Tibial nerve (tissue), 4 donors: ENCODE measurements around the gene ANXA10. TPM values are rescaled to one million over a fixed set of nuclear protein-coding genes. Genes with fewer than 3 reads are reported as not detected.

Experiments
- DNase-seq, 2 donors: peaks; one replicate each; pipeline ENCODE4 v3.0.0-alpha.2; 2019; ENCODE audit warnings: low spot score in 2 of 2
- H3K27ac ChIP-seq, 4 donors: fragments of 200-600 bp; sonication (generic) in 3 of 4; one replicate each; pipeline ENCODE4 v1.5.1; 2017 to 2019; ENCODE audit warnings: mild to moderate bottlenecking in 1 of 4
- H3K27me3 ChIP-seq, 2 donors: fragments of 200-600 bp; sonication (generic) in 1 of 2; one replicate each; pipeline versions ENCODE4 v1.5.1 to v1.6.0; 2017 to 2019
- H3K36me3 ChIP-seq, 3 donors: fragments of 200-600 bp; sonication (generic); one replicate each; pipeline ENCODE4 v1.5.1; 2018 to 2019
- H3K4me1 ChIP-seq, 4 donors: fragments of 200-600 bp; sonication (generic) in 3 of 4; one replicate each; pipeline ENCODE4 v1.5.1; 2017 to 2019
- H3K4me3 ChIP-seq, 4 donors: fragments of 200-600 bp; sonication (generic) in 3 of 4; one replicate each; pipeline ENCODE4 v1.5.1; 2017 to 2019; ENCODE audit warnings: mild to moderate bottlenecking in 1 of 4, moderate library complexity in 1 of 4
- H3K9me3 ChIP-seq, 4 donors: fragments of 200-600 bp; sonication (generic) in 3 of 4; one replicate each; pipeline ENCODE4 v1.5.1; 2017 to 2019
- EP300 ChIP-seq, 2 donors: sonication (generic); formaldehyde crosslinking; IDR thresholded peaks; one replicate each; pipeline ENCODE4 v1.6.1; 2017; ENCODE audit warnings: antibody characterized with exemption in 2 of 2, mild to moderate bottlenecking in 1 of 2
- POLR2A ChIP-seq, 2 donors: fragments of 450-650 bp; IDR thresholded peaks; one replicate each; pipeline ENCODE4 v1.6.1; 2017; ENCODE audit warnings: antibody characterized with exemption in 2 of 2, mild to moderate bottlenecking in 2 of 2, moderate library complexity in 2 of 2
- WGBS, 2 donors: methylation state at CpG; one replicate each; pipeline ENCODE4 v1.1.5; 2018; 5-methylcytosine and 5-hydroxymethylcytosine counted together
- total RNA-seq, 4 donors: library from RNA; depleted of rRNA; stranded (reverse); fragments of >200 nt; gene quantifications; one replicate each; pipeline ENCODE4 v1.1.0, GENCODE V29; 2016
- TF ChIP-seq, protein P1 (sequence below), 5 experiments: fragments of 200-600 bp in 3 of 5; fragments of 450-650 bp in 2 of 5; sonication (generic) in 3 of 5; IDR thresholded peaks; one replicate each; pipeline ENCODE4 v1.5.1; 2016 to 2019; ENCODE audit warnings: antibody characterized with exemption in 5 of 5, mild to moderate bottlenecking in 3 of 5, moderate library complexity in 2 of 5

ANXA10 gene
- total RNA-seq, 4 donors from 2014 or later = not detected

DNA sequence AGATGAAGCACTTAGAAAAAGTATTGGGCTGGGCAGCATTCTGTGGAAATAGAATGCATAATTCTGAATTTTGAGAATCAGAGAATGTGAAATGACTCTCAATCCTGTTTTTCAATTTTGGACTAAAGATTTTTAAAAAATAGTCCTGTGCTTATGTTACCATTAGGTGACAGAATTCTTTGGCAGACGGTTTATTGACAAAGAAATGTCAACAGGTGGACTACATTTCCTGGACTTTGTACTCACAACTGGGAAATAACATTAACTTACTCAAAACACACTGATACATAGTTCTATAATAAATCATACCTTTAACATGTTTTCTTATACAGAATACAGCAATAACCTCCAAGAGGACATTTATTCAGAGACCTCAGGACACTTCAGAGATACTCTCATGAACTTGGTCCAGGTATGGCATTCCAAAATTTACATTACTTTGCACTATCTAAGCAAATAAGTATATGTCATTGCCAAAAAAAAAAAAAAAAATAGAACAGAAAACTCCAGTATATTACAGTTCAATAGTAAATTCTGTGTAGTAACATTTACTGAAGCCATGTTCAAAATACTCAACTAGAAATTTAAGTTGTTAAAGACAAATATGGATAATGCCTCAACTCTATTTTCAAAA lies 72.7 kb downstream of the ANXA10 start:
- Histone ChIP-seq H3K27ac (no peak overlapping the region), H3K27me3 (no peaks in the 10 kb centered on the region), H3K4me1 (no peaks in the 10 kb centered on the region), H3K4me3 (no peak overlapping the region), H3K9me3 (peaks cover 0 to 16% (median 0%) of the 10 kb centered on the region in 4 donors), H3K36me3 (no peaks in the 10 kb centered on the region)
- DNase-seq = no peak
- no peak for TF ChIP-seq EP300 (IDR thresholded peaks at IDR 0.05)
- TF ChIP-seq, protein P1, sequence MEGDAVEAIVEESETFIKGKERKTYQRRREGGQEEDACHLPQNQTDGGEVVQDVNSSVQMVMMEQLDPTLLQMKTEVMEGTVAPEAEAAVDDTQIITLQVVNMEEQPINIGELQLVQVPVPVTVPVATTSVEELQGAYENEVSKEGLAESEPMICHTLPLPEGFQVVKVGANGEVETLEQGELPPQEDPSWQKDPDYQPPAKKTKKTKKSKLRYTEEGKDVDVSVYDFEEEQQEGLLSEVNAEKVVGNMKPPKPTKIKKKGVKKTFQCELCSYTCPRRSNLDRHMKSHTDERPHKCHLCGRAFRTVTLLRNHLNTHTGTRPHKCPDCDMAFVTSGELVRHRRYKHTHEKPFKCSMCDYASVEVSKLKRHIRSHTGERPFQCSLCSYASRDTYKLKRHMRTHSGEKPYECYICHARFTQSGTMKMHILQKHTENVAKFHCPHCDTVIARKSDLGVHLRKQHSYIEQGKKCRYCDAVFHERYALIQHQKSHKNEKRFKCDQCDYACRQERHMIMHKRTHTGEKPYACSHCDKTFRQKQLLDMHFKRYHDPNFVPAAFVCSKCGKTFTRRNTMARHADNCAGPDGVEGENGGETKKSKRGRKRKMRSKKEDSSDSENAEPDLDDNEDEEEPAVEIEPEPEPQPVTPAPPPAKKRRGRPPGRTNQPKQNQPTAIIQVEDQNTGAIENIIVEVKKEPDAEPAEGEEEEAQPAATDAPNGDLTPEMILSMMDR (IDR thresholded peaks at IDR 0.05) = no peak
- no peak for TF ChIP-seq POLR2A (IDR thresholded peaks at IDR 0.05)
- WGBS, 2 donors = 53 to 55% methylated on average over 1 of the region's 1 CpG

DNA sequence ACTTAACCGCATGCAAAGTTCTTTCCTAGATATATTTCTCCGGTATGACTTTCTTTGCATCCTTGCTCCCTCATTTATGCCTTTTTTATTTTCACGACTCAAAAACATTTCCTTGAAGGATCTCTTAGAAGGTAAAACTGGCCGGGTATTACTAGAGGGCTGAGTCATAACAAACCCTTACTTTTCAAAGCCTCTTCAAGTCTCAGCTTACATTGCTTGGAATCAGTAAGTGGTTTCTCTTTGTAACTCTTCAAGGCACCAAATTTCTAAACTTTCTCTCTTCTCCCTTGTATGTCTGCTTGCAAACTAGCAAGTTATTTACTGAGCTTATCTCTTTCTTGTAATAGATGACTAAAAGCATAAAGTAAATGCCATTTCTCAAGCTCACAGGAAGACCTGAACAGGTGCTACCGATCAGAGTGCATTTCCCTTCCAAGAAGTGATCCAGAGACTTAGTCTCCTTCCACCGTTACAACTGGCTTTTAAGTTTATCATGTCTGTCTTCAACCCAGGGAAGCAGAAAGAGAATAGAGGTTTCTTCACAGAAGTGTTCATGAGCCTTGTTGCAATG lies 75.5 kb downstream of the ANXA10 start:
- 80 to 86% methylated on average over 6 of the region's 6 CpGs for WGBS, 2 donors
- Histone ChIP-seq H3K4me1 (no peaks in the 10 kb centered on the region), H3K27me3 (no peaks in the 10 kb centered on the region), H3K9me3 (no peaks in the 10 kb centered on the region), H3K4me3 (no peak overlapping the region), H3K27ac (no peak overlapping the region), H3K36me3 (no peaks in the 10 kb centered on the region)
- TF ChIP-seq EP300 (IDR thresholded peaks at IDR 0.05) = no peak
- TF ChIP-seq, protein P1 (IDR thresholded peaks at IDR 0.05) = no peak
- no peak for TF ChIP-seq POLR2A (IDR thresholded peaks at IDR 0.05)
- no peak for DNase-seq

DNA sequence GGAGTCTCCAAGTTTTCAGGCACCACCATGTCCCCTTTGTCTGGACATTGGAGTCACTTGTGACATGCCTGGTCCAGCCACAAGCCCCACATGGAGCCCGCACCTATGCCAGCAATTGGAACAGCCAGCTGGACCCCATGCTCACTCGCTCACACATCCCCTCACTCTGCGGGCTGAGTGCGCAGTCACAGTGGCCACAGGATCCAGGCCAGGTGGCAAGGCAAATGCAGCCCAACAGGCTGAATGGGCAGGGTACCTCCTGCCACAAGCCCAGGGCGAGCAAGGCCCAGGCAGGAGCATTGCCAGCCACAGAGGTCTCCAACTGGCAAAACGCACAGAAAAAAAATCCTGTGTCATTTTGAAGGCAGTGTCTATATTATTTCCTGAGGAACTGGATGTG lies 82.0 kb downstream of the ANXA10 start:
- TF ChIP-seq EP300 (IDR thresholded peaks at IDR 0.05) = no peak
- TF ChIP-seq, protein P1 (IDR thresholded peaks at IDR 0.05) = no peak
- no peak for TF ChIP-seq POLR2A (IDR thresholded peaks at IDR 0.05)
- 90 to 92% methylated on average over 6 of the region's 6 CpGs for WGBS, 2 donors
- Histone ChIP-seq H3K4me3 (no peak overlapping the region), H3K4me1 (no peaks in the 10 kb centered on the region), H3K9me3 (no peaks in the 10 kb centered on the region), H3K27ac (no peak overlapping the region), H3K36me3 (no peaks in the 10 kb centered on the region), H3K27me3 (no peaks in the 10 kb centered on the region)
- no peak for DNase-seq

DNA sequence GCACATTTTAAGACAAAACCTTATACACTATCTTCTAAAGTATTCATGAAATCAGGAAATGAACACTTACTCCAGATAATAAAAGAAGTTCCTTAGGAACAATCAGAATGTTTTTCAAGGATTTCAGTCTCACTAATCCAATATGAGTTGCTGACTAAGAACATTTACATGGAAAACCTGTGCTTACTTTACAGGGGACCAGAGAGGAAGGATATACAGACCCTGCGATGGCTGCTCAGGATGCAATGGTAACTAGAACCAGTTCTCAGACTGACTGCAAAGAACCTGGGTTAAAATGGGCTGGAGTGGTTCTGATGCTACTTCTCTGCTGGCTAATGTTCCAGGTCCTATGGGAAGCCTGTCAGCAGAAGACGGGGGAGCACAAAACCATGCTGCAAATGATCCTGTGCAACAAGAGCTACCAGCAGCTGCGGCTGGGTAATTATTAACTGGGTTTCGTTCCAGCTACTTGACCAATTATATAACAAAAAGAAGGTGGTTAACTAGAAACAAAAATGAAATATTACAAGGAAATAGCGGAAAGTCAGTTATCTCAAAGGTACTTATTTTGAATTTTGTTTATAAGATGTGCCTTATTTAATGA lies 85.3 kb downstream of the ANXA10 start:
- WGBS, 2 donors = 88 to 93% methylated on average over 5 of the region's 5 CpGs
- DNase-seq = no peak
- TF ChIP-seq, protein P1 (IDR thresholded peaks at IDR 0.05) = no peak
- TF ChIP-seq POLR2A (IDR thresholded peaks at IDR 0.05) (no peak), EP300 (IDR thresholded peaks at IDR 0.05) (no peak)
- Histone ChIP-seq H3K36me3 (no peaks in the 10 kb centered on the region), H3K4me1 (no peaks in the 10 kb centered on the region), H3K27me3 (no peaks in the 10 kb centered on the region), H3K27ac (no peak overlapping the region), H3K9me3 (no peaks in the 10 kb centered on the region), H3K4me3 (no peak overlapping the region)
